ENCODE results near the gene PRSS48.
A peak's percentile ranks its signal among the peaks of the same experiment; 100 is the strongest.

PRSS48 gene

GRCh38 chr4:151276787-151277562, at the start of gene PRSS48:
Gene PRSS48 (plus strand): TSS chr4:151277161. CDS start chr4:151277173, 12 bp downstream.
- no peaks in the 10 kb centered on the region for H3K36me3 ChIP-seq (ENCODE audit: control insufficient read depth, insufficient read depth, low read length)
- H3K4me2 ChIP-seq (ENCODE audit: low read length) = no peak within 1 kb of the TSS
- no peak within 1 kb of the TSS for H3K27ac ChIP-seq
- no peaks in the 10 kb centered on the region for H3K4me1 ChIP-seq
- no peaks in the 10 kb centered on the region for H3K9me3 ChIP-seq (ENCODE audit: control insufficient read depth, low read length)
- TF ChIP-seq CTCF (IDR thresholded peaks at IDR 0.05) = peak; percentile 46
- H3K4me3 ChIP-seq (ENCODE audit: low read depth, low read length) = no peak within 1 kb of the TSS
- H3K79me2 ChIP-seq = peaks cover 3% of the 10 kb centered on the region
- H2AFZ ChIP-seq = no peak within 1 kb of the TSS
- H3K9ac ChIP-seq = no peak within 1 kb of the TSS
- H3K27me3 ChIP-seq (ENCODE audit: control insufficient read depth, insufficient read depth, low read length) = no peaks in the 10 kb centered on the region

- Histone ChIP-seq H3K4me2 (ENCODE audit: low read length) (no peak overlapping the region), H3K4me1 (no peaks in the 10 kb centered on the region), H3K4me3 (ENCODE audit: low read depth, low read length) (no peak overlapping the region), H3K27me3 (ENCODE audit: control insufficient read depth, insufficient read depth, low read length) (no peaks in the 10 kb centered on the region), H3K27ac (peak overlapping the region; percentile 49), H3K36me3 (ENCODE audit: control insufficient read depth, insufficient read depth, low read length) (no peaks in the 10 kb centered on the region), H2AFZ (no peak overlapping the region), H3K9me3 (ENCODE audit: control insufficient read depth, low read length) (no peaks in the 10 kb centered on the region), H3K9ac (no peak overlapping the region), H3K79me2 (no peaks in the 10 kb centered on the region)
- no peak for TF ChIP-seq CTCF (IDR thresholded peaks at IDR 0.05)
These were observed 49.8 kb upstream of the PRSS48 start for GRCh38 chr4:151227172-151227571.

GRCh38 chr4:151227731-151228130, 49.2 kb upstream of the PRSS48 start:
- Histone ChIP-seq H2AFZ (no peak overlapping the region), H3K4me2 (ENCODE audit: low read length) (no peak overlapping the region), H3K4me1 (no peaks in the 10 kb centered on the region), H3K79me2 (no peaks in the 10 kb centered on the region), H3K27ac (peak overlapping the region; percentile 53), H3K27me3 (ENCODE audit: control insufficient read depth, insufficient read depth, low read length) (no peaks in the 10 kb centered on the region), H3K36me3 (ENCODE audit: control insufficient read depth, insufficient read depth, low read length) (no peaks in the 10 kb centered on the region), H3K9me3 (ENCODE audit: control insufficient read depth, low read length) (no peaks in the 10 kb centered on the region), H3K4me3 (ENCODE audit: low read depth, low read length) (no peak overlapping the region), H3K9ac (no peak overlapping the region)
- no peak for TF ChIP-seq CTCF (IDR thresholded peaks at IDR 0.05)

GRCh38 chr4:151228189-151229119, 48.5 kb upstream of the PRSS48 start:
- Histone ChIP-seq H3K9me3 (ENCODE audit: control insufficient read depth, low read length) (no peaks in the 10 kb centered on the region), H3K27me3 (ENCODE audit: control insufficient read depth, insufficient read depth, low read length) (no peaks in the 10 kb centered on the region), H3K4me2 (ENCODE audit: low read length) (no peak overlapping the region), H2AFZ (no peak overlapping the region), H3K36me3 (ENCODE audit: control insufficient read depth, insufficient read depth, low read length) (no peaks in the 10 kb centered on the region), H3K79me2 (no peaks in the 10 kb centered on the region), H3K4me3 (ENCODE audit: low read depth, low read length) (no peak overlapping the region), H3K9ac (no peak overlapping the region), H3K4me1 (no peaks in the 10 kb centered on the region), H3K27ac (peak overlapping the region; percentile 53)
- no peak for TF ChIP-seq CTCF (IDR thresholded peaks at IDR 0.05)
